Measurements from ENCODE around the gene GLCCI1.

- TF ChIP-seq ZNF274 (IDR thresholded peaks at IDR 0.05; ENCODE audit: low read depth, low read length) (no peak), YY1 (IDR thresholded peaks at IDR 0.05; ENCODE audit: insufficient read depth, insufficient read length) (no peak), SUZ12 (IDR thresholded peaks at IDR 0.05; ENCODE audit: extremely low read depth, insufficient read depth, insufficient read length) (no peak)
These were observed 120.6 kb downstream of the GLCCI1 start for GRCh38 chr7:8089036-8089780.

Data from NT2/D1 (cell line).